HepG2 (cell line): ENCODE measurements around the gene MEPE.

ENCODE experiments used
- CTCF ChIP-seq: sonication (generic); formaldehyde crosslinking; IDR thresholded peaks from 2 replicates; pipeline ENCODE4 v1.5.0; 2020; ENCODE audit warnings: mild to moderate bottlenecking, missing genetic modification reagents, moderate library complexity
- ELF1 ChIP-seq: sonication (generic); formaldehyde crosslinking; IDR thresholded peaks from 2 replicates; pipeline ENCODE4 v1.4.0; 2020; ENCODE audit warnings: missing genetic modification reagents
- REXO4 ChIP-seq: sonication (generic); formaldehyde crosslinking; IDR thresholded peaks from 2 replicates; pipeline ENCODE4 v1.8.0; 2022; ENCODE audit warnings: missing genetic modification reagents, mild to moderate bottlenecking, borderline replicate concordance
- TCF7 ChIP-seq: sonication (generic); IDR thresholded peaks from 2 replicates; pipeline ENCODE4 v1.6.1; 2016; ENCODE audit warnings: antibody characterized with exemption, low read depth
- ZNF547 ChIP-seq: sonication (generic); formaldehyde crosslinking; IDR thresholded peaks from 2 replicates; pipeline ENCODE4 v1.5.1; 2020; ENCODE audit warnings: mild to moderate bottlenecking, missing genetic modification reagents

GRCh38 chr4:87882861-87883260, 50.1 kb downstream of the MEPE start:
- TF ChIP-seq ELF1 (CRISPR knock-in tag) (no peak), TCF7 (no peak), ZNF547 (no peak), CTCF (CRISPR knock-in tag) (no peak), REXO4 (CRISPR knock-in tag) (no peak)
